Gastroesophageal sphincter (tissue), 4 donors: ENCODE data around the gene SUGCT. TPM values are rescaled to one million over a fixed set of nuclear protein-coding genes. Genes with fewer than 3 reads are reported as not detected.

Experiments used
- ATAC-seq: fragments of 150-250 bp; one replicate; pipeline ENCODE4 v1.9.1; 2016; ENCODE audit warnings: mild to moderate bottlenecking, moderate library complexity
- H3K27ac ChIP-seq, 4 donors: fragments of 200-600 bp; sonication (generic) in 3 of 4; 1 replicate in 3 of 4; 2 replicates in 1 of 4; pipeline ENCODE4 v1.5.1; 2016 to 2019
- H3K27me3 ChIP-seq: fragments of 200-600 bp; sonication (generic); one replicate; pipeline ENCODE4 v1.5.1; 2019
- H3K36me3 ChIP-seq, 2 donors: fragments of 200-600 bp; sonication (generic); one replicate each; pipeline ENCODE4 v1.5.1; 2019; ENCODE audit warnings: control low read depth in 1 of 2
- H3K4me1 ChIP-seq, 3 donors: fragments of 200-600 bp; sonication (generic); 1 replicate in 2 of 3; 2 replicates in 1 of 3; pipeline ENCODE4 v1.5.1; 2016 to 2019; ENCODE audit warnings: control low read depth in 2 of 3
- H3K4me3 ChIP-seq, 2 donors: fragments of 200-600 bp; sonication (generic); one replicate each; pipeline ENCODE4 v1.5.1; 2019; ENCODE audit warnings: mild to moderate bottlenecking in 1 of 2, moderate library complexity in 1 of 2
- H3K9me3 ChIP-seq, 3 donors: fragments of 200-600 bp; sonication (generic); one replicate each; pipeline ENCODE4 v1.5.1; 2017 to 2019; ENCODE audit warnings: control low read depth in 2 of 3
- CTCF ChIP-seq, 4 experiments: fragments of 200-600 bp in 2 of 4; fragments of 450-650 bp in 2 of 4; sonication (generic) in 1 of 4; IDR thresholded peaks; one replicate each; pipeline ENCODE4 v1.5.1; 2017 to 2019; ENCODE audit warnings: antibody characterized with exemption in 4 of 4, mild to moderate bottlenecking in 2 of 4, moderate library complexity in 2 of 4
- EP300 ChIP-seq: sonication (generic); formaldehyde crosslinking; IDR thresholded peaks from one replicate; pipeline ENCODE4 v1.6.1; 2017; ENCODE audit warnings: antibody characterized with exemption, mild to moderate bottlenecking
- POLR2A ChIP-seq, 2 donors: fragments of 450-650 bp; IDR thresholded peaks; one replicate each; pipeline ENCODE4 v1.6.1; 2017; ENCODE audit warnings: antibody characterized with exemption in 2 of 2, mild to moderate bottlenecking in 2 of 2, moderate library complexity in 1 of 2
- POLR2AphosphoS5 ChIP-seq: sonication (generic); formaldehyde crosslinking; IDR thresholded peaks from one replicate; pipeline ENCODE4 v1.6.1; 2017; ENCODE audit warnings: antibody characterized with exemption
- WGBS, 2 donors: methylation state at CpG; one replicate each; pipeline ENCODE4 v1.1.5; 2018; ENCODE audit warnings: low coverage in 1 of 2; 5-methylcytosine and 5-hydroxymethylcytosine counted together
- total RNA-seq, 4 donors: library from RNA; depleted of rRNA; stranded (reverse); fragments of >200 nt; gene quantifications; one replicate each; pipeline ENCODE4 v1.1.0, GENCODE V29; 2016

The SUGCT gene
- total RNA-seq, 4 donors from 2014 or later, result 1.2 to 17.3 (median 10.8) TPM

GRCh38 chr7:40658729-40659128, 523.9 kb downstream of the SUGCT start:
- no peak overlapping the region for H3K4me3 ChIP-seq
- no peaks in the 10 kb centered on the region for H3K36me3 ChIP-seq
- peak; percentile 19 for ATAC-seq
- H3K9me3 ChIP-seq, result no peaks in the 10 kb centered on the region
- TF ChIP-seq POLR2AphosphoS5 (no peak), POLR2A (IDR thresholded peaks at IDR 0.05) (no peak), EP300 (no peak), CTCF (IDR thresholded peaks at IDR 0.05) (no peak)
- no peaks in the 10 kb centered on the region for H3K27me3 ChIP-seq
- WGBS, 2 donors, result 57% methylated on average over 1 of the region's 2 CpGs; no CpG with 5 or more reads in 1 of the 2 donors
- H3K4me1 ChIP-seq, result no peaks in the 10 kb centered on the region
- no peak overlapping the region for H3K27ac ChIP-seq

- Histone ChIP-seq H3K4me3 (no peak overlapping the region), H3K36me3 (no peaks in the 10 kb centered on the region), H3K4me1 (no peaks in the 10 kb centered on the region), H3K27me3 (no peaks in the 10 kb centered on the region), H3K9me3 (no peaks in the 10 kb centered on the region), H3K27ac (no peak overlapping the region)
- ATAC-seq, result no peak
- TF ChIP-seq POLR2A (IDR thresholded peaks at IDR 0.05) (no peak), CTCF (IDR thresholded peaks at IDR 0.05) (no peak), POLR2AphosphoS5 (no peak), EP300 (no peak)
- no CpG with 5 or more reads among the region's 2 CpGs for WGBS, 2 donors
Measured at GRCh38 chr7:40659231-40659630, 524.4 kb downstream of the SUGCT start.

- no peak overlapping the region for H3K27ac ChIP-seq
- no peaks in the 10 kb centered on the region for H3K4me1 ChIP-seq
- no peaks in the 10 kb centered on the region for H3K27me3 ChIP-seq
- no peak for TF ChIP-seq EP300
- no peak for TF ChIP-seq POLR2A (IDR thresholded peaks at IDR 0.05)
- no peak for TF ChIP-seq POLR2AphosphoS5
- no peak for TF ChIP-seq CTCF (IDR thresholded peaks at IDR 0.05)
- no peak for ATAC-seq
- WGBS, 2 donors, result 22 to 44% methylated on average over 1 to 2 of the region's 2 CpGs
- H3K36me3 ChIP-seq, result no peaks in the 10 kb centered on the region
- no peak overlapping the region for H3K4me3 ChIP-seq
- H3K9me3 ChIP-seq, result no peaks in the 10 kb centered on the region
Measured at GRCh38 chr7:40673285-40673684, 538.5 kb downstream of the SUGCT start.

GRCh38 chr7:40674316-40674715, 539.5 kb downstream of the SUGCT start:
- Histone ChIP-seq H3K4me1 (no peaks in the 10 kb centered on the region), H3K9me3 (no peaks in the 10 kb centered on the region), H3K27ac (no peak overlapping the region), H3K27me3 (no peaks in the 10 kb centered on the region), H3K4me3 (no peak overlapping the region), H3K36me3 (no peaks in the 10 kb centered on the region)
- no peak for TF ChIP-seq POLR2A (IDR thresholded peaks at IDR 0.05)
- TF ChIP-seq CTCF (IDR thresholded peaks at IDR 0.05), result no peak
- no peak for TF ChIP-seq POLR2AphosphoS5
- no peak for TF ChIP-seq EP300
- WGBS, 2 donors, result 71 to 80% methylated on average over 1 to 3 of the region's 3 CpGs
- ATAC-seq, result no peak

- H3K36me3 ChIP-seq, result no peaks in the 10 kb centered on the region
- no peaks in the 10 kb centered on the region for H3K27me3 ChIP-seq
- no peak overlapping the region for H3K27ac ChIP-seq
- no peak for ATAC-seq
- TF ChIP-seq POLR2A (IDR thresholded peaks at IDR 0.05), result no peak
- TF ChIP-seq EP300, result no peak
- TF ChIP-seq CTCF (IDR thresholded peaks at IDR 0.05), result no peak
- TF ChIP-seq POLR2AphosphoS5, result no peak
- H3K9me3 ChIP-seq, result no peaks in the 10 kb centered on the region
- no peaks in the 10 kb centered on the region for H3K4me1 ChIP-seq
- H3K4me3 ChIP-seq, result no peak overlapping the region
- 94 to 96% methylated on average over 3 of the region's 3 CpGs for WGBS, 2 donors
Measured at GRCh38 chr7:40675741-40676140, 540.9 kb downstream of the SUGCT start.
